Endothelial cell of umbilical vein (primary cell): Measurements from ENCODE around the gene MYRFL. TPM values are rescaled to one million over a fixed set of nuclear protein-coding genes. Genes with fewer than 3 reads are reported as not detected.

Source experiments
- BruUV-seq: library from RNA; stranded (reverse); fragments of 400-500 nt; replicated peaks from 2 replicates; lab custom pipeline; 2021; lab: Mats Ljungman, UMichigan
- CTCF ChIA-PET: fragments of 300-600, 350-600 bp; sonication (Branson Sonifier 250); formaldehyde crosslinking; loops from one replicate; lab custom pipeline; 2021; ENCODE audit warnings: antibody characterized with exemption, inconsistent platforms; lab: Charles Lee
- POLR2A ChIA-PET: fragments of 300-600, 350-600 bp; sonication (Branson Sonifier 250); formaldehyde crosslinking; loops from one replicate; lab custom pipeline; 2021; ENCODE audit warnings: antibody characterized with exemption, inconsistent platforms; lab: Charles Lee
- DNase-seq: peaks from one replicate; pipeline ENCODE4 v3.0.0-alpha.2; 2011; ENCODE audit warnings: low read depth, low spot score
- FAIRE-seq: peaks from 2 replicates; lab custom pipeline; 2011; peaks lifted over from hg19 to GRCh38; lab: Jason Lieb, UNC
- H2AFZ ChIP-seq: 2 replicates; pipeline ENCODE4 v1.6.0; 2012; ENCODE audit warnings: low read depth, low read length, control low read depth, inconsistent platforms
- H3K27ac ChIP-seq: 2 replicates; pipeline ENCODE4 v1.5.1; 2011; ENCODE audit warnings: low read depth, mild to moderate bottlenecking, control low read depth, low read length, moderate library complexity; ENCODE audit not compliant: insufficient read depth
- H3K27me3 ChIP-seq, 2 experiments: 2 replicates each; pipeline versions ENCODE4 v1.6.0 to v1.6.1; 2011; ENCODE audit warnings: low read length in 2 of 2, mixed read lengths in 1 of 2; ENCODE audit not compliant: control insufficient read depth in 2 of 2, insufficient read depth in 2 of 2
- H3K36me3 ChIP-seq, 2 experiments: 2 replicates in 1 of 2; 3 replicates in 1 of 2; pipeline ENCODE4 v1.5.1; 2011; ENCODE audit warnings: low read length in 2 of 2, mild to moderate bottlenecking in 1 of 2, moderate library complexity in 1 of 2; ENCODE audit not compliant: control insufficient read depth in 2 of 2, insufficient read depth in 2 of 2; ENCODE audit errors: extremely low read depth in 1 of 2
- H3K4me1 ChIP-seq: 3 replicates; pipeline ENCODE4 v1.5.1; 2011; ENCODE audit warnings: mild to moderate bottlenecking, low read length; ENCODE audit not compliant: control insufficient read depth, insufficient read depth; ENCODE audit errors: extremely low read depth
- H3K4me2 ChIP-seq: 2 replicates; pipeline ENCODE4 v1.6.1; 2011; ENCODE audit warnings: low read length, control low read depth, mixed read lengths; ENCODE audit not compliant: insufficient read depth
- H3K4me3 ChIP-seq, 3 experiments: fragments of 200-600 bp in 1 of 3; sonication (generic), shearing (Covaris generic) in 1 of 3; replicated peaks in 1 of 3; 2 replicates each; pipeline ENCODE4 v1.5.1; 2011 to 2016; ENCODE audit warnings: control low read depth in 3 of 3, low read length in 3 of 3, mild to moderate bottlenecking in 2 of 3, inconsistent platforms in 1 of 3, low read depth in 1 of 3, moderate library complexity in 1 of 3; ENCODE audit not compliant: insufficient read depth in 1 of 3
- H3K79me2 ChIP-seq: 2 replicates; pipeline ENCODE4 v1.6.0; 2012; ENCODE audit warnings: low read length, inconsistent platforms; ENCODE audit not compliant: control insufficient read depth, insufficient read depth
- H3K9ac ChIP-seq: replicated peaks from 2 replicates; pipeline ENCODE3; 2011; ENCODE audit warnings: low read length, control low read depth; ENCODE audit not compliant: insufficient read depth; ENCODE audit errors: extremely low read depth
- H3K9me1 ChIP-seq: replicated peaks from 3 replicates; pipeline ENCODE4 v1.6.0; 2011; ENCODE audit warnings: mild to moderate bottlenecking, low read length; ENCODE audit not compliant: control insufficient read depth, insufficient read depth; ENCODE audit errors: extremely low read depth
- H3K9me3 ChIP-seq: replicated peaks from 2 replicates; pipeline ENCODE4 v1.5.1; 2012; ENCODE audit warnings: low read length, inconsistent platforms; ENCODE audit not compliant: control insufficient read depth, insufficient read depth
- H4K20me1 ChIP-seq: replicated peaks from 2 replicates; pipeline ENCODE3; 2011; ENCODE audit warnings: mild to moderate bottlenecking, low read length; ENCODE audit not compliant: control insufficient read depth, insufficient read depth; ENCODE audit errors: extremely low read depth
- EZH2 ChIP-seq: IDR thresholded peaks from 2 replicates; pipeline ENCODE4 v1.6.1; 2012; ENCODE audit warnings: borderline replicate concordance, low read depth, mild to moderate bottlenecking, moderate library complexity, low read length, inconsistent platforms; ENCODE audit not compliant: severe bottlenecking
- FOS ChIP-seq: IDR thresholded peaks from 2 replicates; pipeline ENCODE4 v1.6.1; 2011; ENCODE audit warnings: mild to moderate bottlenecking, low read length, moderate library complexity, borderline replicate concordance; ENCODE audit not compliant: insufficient read depth
- GATA2 ChIP-seq: IDR thresholded peaks from 2 replicates; pipeline ENCODE4 v1.7.0; 2011; ENCODE audit warnings: low read depth, mild to moderate bottlenecking, moderate library complexity, mixed read lengths, low read length; ENCODE audit not compliant: insufficient read length, insufficient read depth
- JUN ChIP-seq: IDR thresholded peaks from 2 replicates; pipeline ENCODE4 v1.6.1; 2011; ENCODE audit warnings: borderline replicate concordance, low read depth; ENCODE audit not compliant: insufficient read length, insufficient read depth
- POLR2A ChIP-seq: IDR thresholded peaks from 2 replicates; pipeline ENCODE4 v1.6.1; 2012; ENCODE audit warnings: low read depth, mild to moderate bottlenecking, control low read depth, low read length
- dilution Hi-C: fragments of 300-500 bp; cut with MboI; formaldehyde crosslinking; loops from one replicate; pipeline ENCODE4 v1.15.0; 2019; ENCODE audit warnings: low sequenced_read_pairs; ENCODE audit not compliant: extremely low pct_ligation_motif_present
- intact Hi-C: fragments of 100-400 bp; cut with micrococcal nuclease; formaldehyde crosslinking; loops from one replicate; pipeline ENCODE4 v1.10.0; 2022
- polyA plus RNA-seq, 4 experiments: library from polyadenylated mRNA; depleted of rRNA in 3 of 4; stranded (reverse) in 3 of 4; unstranded in 1 of 4; fragments of >200 nt; gene quantifications; 2 replicates each; pipeline versions ENCODE4 v1.2.1 to v1.2.3, GENCODE V29; 2011 to 2012; ENCODE audit warnings: missing spikeins in 1 of 4
- total RNA-seq: library from RNA; stranded (reverse); gene quantifications from 2 replicates; pipeline ENCODE4 v1.2.3, GENCODE V29; 2021
- TF ChIP-seq, protein P1 (sequence below): IDR thresholded peaks from 2 replicates; pipeline ENCODE4 v1.6.1; 2011; ENCODE audit not compliant: insufficient read depth, insufficient read length

The MYRFL gene
- total and polyA plus RNA-seq, 2 donors (not counting 3 experiments of a cell fraction or from before 2014, with no cell fraction given) = not detected

DNA sequence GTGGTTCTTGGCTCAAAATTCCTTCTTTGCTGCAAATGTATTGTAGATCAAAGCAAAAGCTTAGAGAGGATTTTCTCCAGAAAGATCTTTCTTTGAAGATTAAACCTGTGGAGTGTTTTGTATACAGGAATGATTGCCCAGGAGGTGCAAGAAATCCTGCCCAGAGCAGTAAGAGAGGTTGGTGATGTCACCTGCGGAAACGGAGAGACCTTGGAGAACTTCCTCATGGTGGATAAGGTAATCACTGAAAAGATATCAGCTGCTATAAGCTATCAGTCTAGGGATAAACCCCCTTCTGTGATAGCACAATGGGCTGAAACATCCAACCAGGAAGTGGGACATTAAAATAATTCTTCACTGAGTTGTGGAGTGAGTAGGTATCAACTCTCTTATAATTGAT lies 85.7 kb downstream of the MYRFL start:
- no peaks in the 10 kb centered on the region for H3K27me3 ChIP-seq
- BruUV-seq = no TSS peak
- dilution Hi-C loops = no loop called here

DNA sequence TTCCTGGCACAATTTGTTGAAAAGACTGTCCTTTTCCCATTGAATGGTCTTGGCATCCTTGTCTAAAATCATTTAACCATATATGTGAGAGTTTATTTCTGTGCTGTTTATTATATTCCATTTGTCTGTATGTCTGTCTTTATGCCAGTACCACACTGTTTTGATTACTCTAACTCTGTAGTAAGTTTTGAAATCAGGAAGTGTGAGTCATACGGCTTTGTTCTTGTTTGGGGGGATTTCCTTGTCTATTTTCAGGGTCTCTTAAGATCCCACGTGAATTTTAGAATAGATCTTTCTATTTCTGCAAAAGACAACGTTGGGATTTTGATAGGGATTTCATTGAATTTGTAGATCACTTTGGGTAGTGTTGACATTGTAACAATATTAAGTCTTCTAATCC lies 88.5 kb downstream of the MYRFL start:
- dilution Hi-C loops (no loop called here), intact Hi-C loops (no loop called here)
- H3K4me2 ChIP-seq = no peak overlapping the region
- H3K4me1 ChIP-seq = peaks cover 6% of the 10 kb centered on the region
- H3K36me3 ChIP-seq = no peaks in the 10 kb centered on the region
- no peak for TF ChIP-seq GATA2
- peak; percentile 14 for TF ChIP-seq JUN
- no peak for TF ChIP-seq EZH2
- H3K27ac ChIP-seq = no peak overlapping the region
- no peaks in the 10 kb centered on the region for H3K79me2 ChIP-seq
- CTCF ChIA-PET = no interaction called here
- FAIRE-seq (no peak), DNase-seq (no peak)
- POLR2A ChIA-PET = no interaction called here
- no peak overlapping the region for H3K4me3 ChIP-seq
- no peaks in the 10 kb centered on the region for H3K27me3 ChIP-seq
- no peaks in the 10 kb centered on the region for H3K9me3 ChIP-seq
- no peaks in the 10 kb centered on the region for H3K9me1 ChIP-seq
- H2AFZ ChIP-seq = no peak overlapping the region
- no TSS peak for BruUV-seq
- H4K20me1 ChIP-seq = no peaks in the 10 kb centered on the region
- H3K9ac ChIP-seq = no peak overlapping the region

More for the DNA sequence above, 85.7 kb downstream of the MYRFL start:
- Histone ChIP-seq H2AFZ (no peak overlapping the region), H4K20me1 (no peaks in the 10 kb centered on the region), H3K4me3 (no peak overlapping the region), H3K9me3 (no peaks in the 10 kb centered on the region), H3K27ac (no peak overlapping the region), H3K9me1 (no peaks in the 10 kb centered on the region), H3K4me1 (peaks cover 18% of the 10 kb centered on the region), H3K4me2 (no peak overlapping the region), H3K9ac (no peak overlapping the region), H3K79me2 (no peaks in the 10 kb centered on the region), H3K36me3 (no peaks in the 10 kb centered on the region)
- ChIA-PET POLR2A (no interaction called here), CTCF (no interaction called here)
- intact Hi-C loops = no loop called here
- FAIRE-seq = no peak
- no peak for TF ChIP-seq JUN
- no peak for TF ChIP-seq FOS
- TF ChIP-seq POLR2A = no peak
- no peak for TF ChIP-seq EZH2
- TF ChIP-seq, protein P1, sequence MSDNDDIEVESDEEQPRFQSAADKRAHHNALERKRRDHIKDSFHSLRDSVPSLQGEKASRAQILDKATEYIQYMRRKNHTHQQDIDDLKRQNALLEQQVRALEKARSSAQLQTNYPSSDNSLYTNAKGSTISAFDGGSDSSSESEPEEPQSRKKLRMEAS = no peak
- DNase-seq = no peak
